ENCODE measurements around the gene MED16. TPM values are rescaled to one million over a fixed set of nuclear protein-coding genes. Genes with fewer than 3 reads are reported as not detected.

MED16 gene
- total and polyA plus RNA-seq, 2 of the 13 experiments (the other 11 are each of a cell fraction or from before 2014, with no cell fraction given) = 13.3 to 14.8 TPM

DNA sequence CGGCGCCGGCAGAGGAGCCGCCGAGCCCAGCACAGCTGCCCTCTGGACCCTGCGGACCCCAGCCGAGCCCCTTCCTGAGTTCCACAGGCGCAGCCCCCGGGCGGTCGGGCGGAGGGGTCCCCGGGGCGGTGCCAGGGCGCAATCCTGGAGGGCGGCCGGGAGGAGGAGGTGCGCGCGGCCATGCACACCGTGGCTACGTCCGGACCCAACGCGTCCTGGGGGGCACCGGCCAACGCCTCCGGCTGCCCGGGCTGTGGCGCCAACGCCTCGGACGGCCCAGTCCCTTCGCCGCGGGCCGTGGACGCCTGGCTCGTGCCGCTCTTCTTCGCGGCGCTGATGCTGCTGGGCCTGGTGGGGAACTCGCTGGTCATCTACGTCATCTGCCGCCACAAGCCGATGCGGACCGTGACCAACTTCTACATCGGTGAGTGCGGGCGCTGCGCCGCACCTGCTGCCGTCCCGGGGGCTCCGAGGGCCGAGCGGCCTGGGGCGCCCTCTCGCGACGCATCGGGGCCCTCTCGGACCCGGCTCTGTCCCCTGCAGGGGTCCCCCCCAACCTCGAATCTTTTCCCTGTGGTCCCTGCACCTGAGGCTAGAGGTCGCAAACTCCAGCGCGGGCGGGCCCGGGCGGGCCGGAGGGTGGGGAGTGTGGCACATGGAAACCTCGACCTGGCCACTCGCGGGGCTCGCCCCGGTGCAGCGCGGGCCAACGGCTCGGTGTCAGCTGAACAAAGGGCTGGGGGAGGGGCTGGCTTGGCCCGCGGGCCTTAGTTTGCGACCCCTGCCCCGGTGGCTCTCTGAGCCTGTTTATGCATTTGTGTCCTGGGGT is 24.6 kb upstream of the MED16 start, which contains the start of gene KISS1R (continued):
- TF ChIP-seq ZNF12 (CRISPR knock-in tag; IDR thresholded peaks at IDR 0.05) (no peak), RFXANK (CRISPR knock-in tag; IDR thresholded peaks at IDR 0.05) (no peak), ZC3H13 (CRISPR knock-in tag; IDR thresholded peaks at IDR 0.05) (peak; percentile 78; the same call in 1 of the 2 replicates), ZNF124 (CRISPR knock-in tag; IDR thresholded peaks at IDR 0.05) (no peak), RFX3 (CRISPR knock-in tag; IDR thresholded peaks at IDR 0.05) (no peak), ZNF839 (CRISPR knock-in tag; IDR thresholded peaks at IDR 0.05; ENCODE audit: borderline replicate concordance) (peak; percentile 52; the same call in 1 of the 2 replicates), KDM2A (CRISPR knock-in tag; IDR thresholded peaks at IDR 0.05; ENCODE audit: borderline replicate concordance, low read depth) (peak; percentile 79), ZNF235 (CRISPR knock-in tag; IDR thresholded peaks at IDR 0.05; ENCODE audit: borderline replicate concordance) (no peak), POLR2AphosphoS5 (IDR thresholded peaks at IDR 0.05; ENCODE audit: low read depth, low read length) (no peak), RORA (CRISPR knock-in tag; IDR thresholded peaks at IDR 0.05) (no peak), ARHGAP35 (CRISPR knock-in tag; IDR thresholded peaks at IDR 0.05; ENCODE audit: borderline replicate concordance) (peak; percentile 43; the same call in 1 of the 2 replicates), ZNF510 (CRISPR knock-in tag; IDR thresholded peaks at IDR 0.05; ENCODE audit: low read depth) (no peak), ZNF891 (CRISPR knock-in tag; IDR thresholded peaks at IDR 0.05) (no peak), SAFB2 (CRISPR knock-in tag; IDR thresholded peaks at IDR 0.05; ENCODE audit: borderline replicate concordance, low read depth) (peak; percentile 76; the same call in 1 of the 2 replicates), HCFC1 (IDR thresholded peaks at IDR 0.05; ENCODE audit: low read depth, low read length) (no peak), ZNF33A (CRISPR knock-in tag; IDR thresholded peaks at IDR 0.05; ENCODE audit: borderline replicate concordance) (no peak), ZNF629 (CRISPR knock-in tag; conservative IDR thresholded peaks at IDR 0.05) (0 out of 2 replicates have a peak, but pooled peaks have one; percentile 24)
- TF ChIP-seq, protein P1, sequence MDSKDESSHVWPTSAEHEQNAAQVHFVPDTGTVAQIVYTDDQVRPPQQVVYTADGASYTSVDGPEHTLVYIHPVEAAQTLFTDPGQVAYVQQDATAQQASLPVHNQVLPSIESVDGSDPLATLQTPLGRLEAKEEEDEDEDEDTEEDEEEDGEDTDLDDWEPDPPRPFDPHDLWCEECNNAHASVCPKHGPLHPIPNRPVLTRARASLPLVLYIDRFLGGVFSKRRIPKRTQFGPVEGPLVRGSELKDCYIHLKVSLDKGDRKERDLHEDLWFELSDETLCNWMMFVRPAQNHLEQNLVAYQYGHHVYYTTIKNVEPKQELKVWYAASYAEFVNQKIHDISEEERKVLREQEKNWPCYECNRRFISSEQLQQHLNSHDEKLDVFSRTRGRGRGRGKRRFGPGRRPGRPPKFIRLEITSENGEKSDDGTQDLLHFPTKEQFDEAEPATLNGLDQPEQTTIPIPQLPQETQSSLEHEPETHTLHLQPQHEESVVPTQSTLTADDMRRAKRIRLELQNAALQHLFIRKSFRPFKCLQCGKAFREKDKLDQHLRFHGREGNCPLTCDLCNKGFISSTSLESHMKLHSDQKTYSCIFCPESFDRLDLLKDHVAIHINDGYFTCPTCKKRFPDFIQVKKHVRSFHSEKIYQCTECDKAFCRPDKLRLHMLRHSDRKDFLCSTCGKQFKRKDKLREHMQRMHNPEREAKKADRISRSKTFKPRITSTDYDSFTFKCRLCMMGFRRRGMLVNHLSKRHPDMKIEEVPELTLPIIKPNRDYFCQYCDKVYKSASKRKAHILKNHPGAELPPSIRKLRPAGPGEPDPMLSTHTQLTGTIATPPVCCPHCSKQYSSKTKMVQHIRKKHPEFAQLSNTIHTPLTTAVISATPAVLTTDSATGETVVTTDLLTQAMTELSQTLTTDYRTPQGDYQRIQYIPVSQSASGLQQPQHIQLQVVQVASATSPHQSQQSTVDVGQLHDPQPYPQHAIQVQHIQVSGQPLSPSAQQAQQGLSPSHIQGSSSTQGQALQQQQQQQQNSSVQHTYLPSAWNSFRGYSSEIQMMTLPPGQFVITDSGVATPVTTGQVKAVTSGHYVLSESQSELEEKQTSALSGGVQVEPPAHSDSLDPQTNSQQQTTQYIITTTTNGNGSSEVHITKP (CRISPR knock-in tag; IDR thresholded peaks at IDR 0.05; ENCODE audit: low read depth) = no peak
- TF ChIP-seq, protein P2, sequence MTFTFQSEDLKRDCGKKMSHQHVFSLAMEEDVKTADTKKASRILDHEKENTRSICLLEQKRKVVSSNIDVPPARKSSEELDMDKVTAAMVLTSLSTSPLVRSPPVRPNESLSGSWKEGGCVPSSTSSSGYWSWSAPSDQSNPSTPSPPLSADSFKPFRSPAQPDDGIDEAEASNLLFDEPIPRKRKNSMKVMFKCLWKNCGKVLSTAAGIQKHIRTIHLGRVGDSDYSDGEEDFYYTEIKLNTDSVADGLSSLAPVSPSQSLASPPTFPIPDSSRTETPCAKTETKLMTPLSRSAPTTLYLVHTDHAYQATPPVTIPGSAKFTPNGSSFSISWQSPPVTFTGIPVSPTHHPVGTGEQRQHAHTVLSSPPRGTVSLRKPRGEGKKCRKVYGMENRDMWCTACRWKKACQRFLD (CRISPR knock-in tag; IDR thresholded peaks at IDR 0.05; ENCODE audit: borderline replicate concordance) = peak; percentile 47; the same call in 1 of the 2 replicates
- TF ChIP-seq, protein P3, sequence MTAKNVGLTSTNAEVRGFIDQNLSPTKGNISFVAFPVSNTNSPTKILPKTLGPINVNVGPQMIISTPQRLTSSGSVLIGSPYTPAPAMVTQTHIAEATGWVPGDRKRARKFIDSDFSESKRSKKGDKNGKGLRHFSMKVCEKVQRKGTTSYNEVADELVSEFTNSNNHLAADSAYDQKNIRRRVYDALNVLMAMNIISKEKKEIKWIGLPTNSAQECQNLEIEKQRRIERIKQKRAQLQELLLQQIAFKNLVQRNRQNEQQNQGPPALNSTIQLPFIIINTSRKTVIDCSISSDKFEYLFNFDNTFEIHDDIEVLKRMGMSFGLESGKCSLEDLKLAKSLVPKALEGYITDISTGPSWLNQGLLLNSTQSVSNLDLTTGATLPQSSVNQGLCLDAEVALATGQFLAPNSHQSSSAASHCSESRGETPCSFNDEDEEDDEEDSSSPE (CRISPR knock-in tag; IDR thresholded peaks at IDR 0.05) = peak; percentile 74
- TF ChIP-seq, protein P4, sequence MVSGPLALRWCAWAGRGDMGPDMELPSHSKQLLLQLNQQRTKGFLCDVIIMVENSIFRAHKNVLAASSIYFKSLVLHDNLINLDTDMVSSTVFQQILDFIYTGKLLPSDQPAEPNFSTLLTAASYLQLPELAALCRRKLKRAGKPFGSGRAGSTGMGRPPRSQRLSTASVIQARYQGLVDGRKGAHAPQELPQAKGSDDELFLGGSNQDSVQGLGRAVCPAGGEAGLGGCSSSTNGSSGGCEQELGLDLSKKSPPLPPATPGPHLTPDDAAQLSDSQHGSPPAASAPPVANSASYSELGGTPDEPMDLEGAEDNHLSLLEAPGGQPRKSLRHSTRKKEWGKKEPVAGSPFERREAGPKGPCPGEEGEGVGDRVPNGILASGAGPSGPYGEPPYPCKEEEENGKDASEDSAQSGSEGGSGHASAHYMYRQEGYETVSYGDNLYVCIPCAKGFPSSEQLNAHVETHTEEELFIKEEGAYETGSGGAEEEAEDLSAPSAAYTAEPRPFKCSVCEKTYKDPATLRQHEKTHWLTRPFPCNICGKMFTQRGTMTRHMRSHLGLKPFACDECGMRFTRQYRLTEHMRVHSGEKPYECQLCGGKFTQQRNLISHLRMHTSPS (CRISPR knock-in tag; IDR thresholded peaks at IDR 0.05; ENCODE audit: low read depth) = no peak
